ENCODE measurements around the gene C1orf53. TPM values are rescaled to one million over a fixed set of nuclear protein-coding genes. Genes with fewer than 3 reads are reported as not detected.
"Not testable (repeated sequence)": the region's sequence is repeated elsewhere in the genome, so short reads cannot be mapped to it uniquely, and the experiment has no call there.

Gene C1orf53
- total RNA-seq, 4 donors from 2014 or later = 9.9 TPM; not detected in 3

DNA sequence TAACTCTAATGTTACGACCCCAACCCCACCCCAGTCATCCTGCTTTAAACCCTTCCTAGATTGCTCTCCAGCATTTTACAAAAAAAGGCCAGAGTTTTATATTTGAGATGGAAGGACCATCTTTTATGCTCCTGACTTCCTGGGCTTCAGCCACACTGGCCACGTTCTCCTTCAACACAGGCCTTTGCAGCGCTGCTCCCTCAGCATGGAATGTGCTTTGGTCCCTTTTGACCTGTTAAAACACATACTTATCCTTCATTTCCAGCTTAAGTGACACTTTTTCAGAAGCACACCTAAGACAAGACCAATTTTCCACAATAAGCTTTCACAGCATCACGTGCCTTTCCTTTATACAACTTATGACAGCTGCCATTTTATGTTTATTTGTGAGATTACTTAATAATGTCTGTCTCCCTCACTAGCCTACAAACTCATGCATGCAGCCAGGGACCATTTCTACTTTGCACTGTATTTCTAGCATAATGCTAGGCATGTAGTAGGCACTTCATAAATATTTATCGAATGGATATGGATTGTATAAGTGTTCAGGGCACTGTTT is 49.3 kb downstream of the C1orf53 start:
- Histone ChIP-seq H3K27ac (no peak overlapping the region), H3K9me3 (no peaks in the 10 kb centered on the region), H3K4me1 (no peaks in the 10 kb centered on the region), H3K36me3 (no peaks in the 10 kb centered on the region), H3K4me3 (no peak overlapping the region), H3K27me3 (no peaks in the 10 kb centered on the region)
- TF ChIP-seq POLR2A (IDR thresholded peaks at IDR 0.05) = no peak
- TF ChIP-seq, protein P1, sequence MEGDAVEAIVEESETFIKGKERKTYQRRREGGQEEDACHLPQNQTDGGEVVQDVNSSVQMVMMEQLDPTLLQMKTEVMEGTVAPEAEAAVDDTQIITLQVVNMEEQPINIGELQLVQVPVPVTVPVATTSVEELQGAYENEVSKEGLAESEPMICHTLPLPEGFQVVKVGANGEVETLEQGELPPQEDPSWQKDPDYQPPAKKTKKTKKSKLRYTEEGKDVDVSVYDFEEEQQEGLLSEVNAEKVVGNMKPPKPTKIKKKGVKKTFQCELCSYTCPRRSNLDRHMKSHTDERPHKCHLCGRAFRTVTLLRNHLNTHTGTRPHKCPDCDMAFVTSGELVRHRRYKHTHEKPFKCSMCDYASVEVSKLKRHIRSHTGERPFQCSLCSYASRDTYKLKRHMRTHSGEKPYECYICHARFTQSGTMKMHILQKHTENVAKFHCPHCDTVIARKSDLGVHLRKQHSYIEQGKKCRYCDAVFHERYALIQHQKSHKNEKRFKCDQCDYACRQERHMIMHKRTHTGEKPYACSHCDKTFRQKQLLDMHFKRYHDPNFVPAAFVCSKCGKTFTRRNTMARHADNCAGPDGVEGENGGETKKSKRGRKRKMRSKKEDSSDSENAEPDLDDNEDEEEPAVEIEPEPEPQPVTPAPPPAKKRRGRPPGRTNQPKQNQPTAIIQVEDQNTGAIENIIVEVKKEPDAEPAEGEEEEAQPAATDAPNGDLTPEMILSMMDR (IDR thresholded peaks at IDR 0.05) = no peak
- no peak for DNase-seq

DNA sequence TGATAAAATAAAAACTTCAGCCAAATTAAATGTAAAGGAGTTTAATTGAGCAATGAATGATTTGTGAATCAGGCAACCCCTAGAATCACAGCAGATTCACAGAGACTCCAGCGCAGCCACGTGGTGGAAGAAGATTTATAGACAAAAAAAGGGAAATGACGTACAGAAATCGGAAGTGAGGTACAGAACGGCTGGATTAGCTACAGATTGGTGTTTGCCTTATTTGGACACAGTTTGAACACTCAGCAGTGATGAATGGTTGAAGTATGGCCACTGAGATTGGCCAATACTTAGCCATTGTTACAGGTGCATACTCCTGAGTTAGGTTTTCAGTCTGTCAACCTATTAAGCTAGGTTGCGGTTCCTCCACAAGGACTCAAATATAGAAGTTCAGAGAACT is 51.0 kb downstream of the C1orf53 start:
- not testable (repeated sequence) for H3K36me3 ChIP-seq, H3K27ac ChIP-seq, H3K27me3 ChIP-seq, H3K4me1 ChIP-seq, H3K4me3 ChIP-seq, DNase-seq, H3K9me3 ChIP-seq

DNA sequence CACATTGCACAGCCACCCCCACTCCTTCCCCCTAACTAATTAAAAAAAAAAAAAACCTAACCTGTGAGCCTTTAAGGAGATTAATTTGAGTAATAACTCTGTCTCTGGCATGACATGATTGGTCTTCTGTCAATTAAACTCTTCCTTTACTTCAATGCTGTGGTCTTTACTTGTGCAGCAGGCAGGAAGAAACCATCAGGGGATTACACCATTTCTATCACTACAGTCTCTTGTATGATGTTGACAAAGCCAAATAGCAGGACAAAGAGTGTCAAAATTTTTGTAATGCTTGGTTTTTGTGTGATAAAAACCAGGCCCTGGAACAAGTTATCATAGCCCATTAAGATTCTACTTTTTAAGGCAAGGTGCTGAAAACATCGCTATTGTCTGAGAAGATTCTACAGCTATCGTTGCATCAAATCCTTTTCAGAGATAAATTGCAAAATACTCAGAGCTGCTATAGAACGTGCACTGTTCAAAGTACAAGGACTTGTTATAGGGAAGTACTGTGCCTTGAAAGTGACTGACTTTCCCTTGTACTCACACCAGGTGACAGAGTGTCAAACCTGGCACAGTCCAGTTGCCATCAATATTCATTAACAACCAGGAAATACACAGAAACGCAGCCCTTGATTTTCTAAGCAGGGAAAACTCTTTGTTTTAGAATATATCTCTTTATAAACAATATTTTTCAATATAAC is 52.4 kb downstream of the C1orf53 start:
- Histone ChIP-seq H3K27ac (no peak overlapping the region), H3K36me3 (no peaks in the 10 kb centered on the region), H3K27me3 (no peaks in the 10 kb centered on the region), H3K4me1 (no peaks in the 10 kb centered on the region), H3K9me3 (no peaks in the 10 kb centered on the region), H3K4me3 (no peak overlapping the region)
- no peak for TF ChIP-seq POLR2A (IDR thresholded peaks at IDR 0.05)
- TF ChIP-seq, protein P1 (IDR thresholded peaks at IDR 0.05) = peak in 1 of 6 experiments; percentile 5
- peak in 1 of 3 donors; percentile 49 for DNase-seq

DNA sequence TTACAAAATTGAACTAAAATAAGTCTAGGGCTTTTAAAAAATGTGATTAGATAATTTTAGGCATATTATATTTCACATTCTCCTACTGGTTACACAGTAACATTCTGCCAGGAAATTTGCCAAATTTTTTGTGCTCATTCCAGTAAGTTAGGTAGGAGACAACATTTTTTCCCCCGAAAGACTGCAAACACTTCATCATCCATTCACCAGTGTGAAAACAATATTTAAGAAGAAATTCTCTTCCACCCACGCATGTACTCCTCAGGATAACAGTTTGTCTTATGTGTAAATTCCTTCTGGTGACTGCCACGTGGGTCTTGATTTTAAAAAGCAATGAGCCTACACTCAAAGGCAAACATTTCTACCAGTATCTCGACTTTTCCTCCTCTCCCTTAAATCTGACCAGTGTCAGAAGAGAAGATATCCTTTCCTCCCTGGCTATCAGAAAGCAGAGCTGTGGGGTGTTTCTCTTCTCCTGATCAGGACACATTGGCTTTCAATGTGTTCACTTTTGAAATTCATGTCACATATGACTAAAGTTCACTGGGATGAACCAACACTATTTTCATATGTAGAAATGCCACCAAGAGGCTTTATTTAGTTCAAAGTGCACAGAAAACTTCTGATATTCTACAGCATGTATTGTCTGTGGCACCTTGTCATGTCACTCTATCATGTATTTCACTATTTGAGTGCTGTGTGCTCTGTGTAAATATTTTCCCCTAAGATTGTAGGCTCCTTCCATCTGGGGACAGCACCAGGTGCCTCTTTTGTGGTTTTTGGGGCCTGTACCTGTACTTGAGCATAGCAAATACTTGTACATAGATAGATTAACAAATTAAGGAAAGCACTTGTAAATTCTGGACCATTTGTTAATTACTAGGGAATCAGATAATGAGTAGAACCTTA is 53.3 kb downstream of the C1orf53 start:
- DNase-seq = no peak
- no peaks in the 10 kb centered on the region for H3K4me1 ChIP-seq
- no peaks in the 10 kb centered on the region for H3K36me3 ChIP-seq
- TF ChIP-seq, protein P1 (IDR thresholded peaks at IDR 0.05) = no peak
- TF ChIP-seq POLR2A (IDR thresholded peaks at IDR 0.05) = no peak
- H3K9me3 ChIP-seq = no peaks in the 10 kb centered on the region
- no peak overlapping the region for H3K27ac ChIP-seq
- no peaks in the 10 kb centered on the region for H3K27me3 ChIP-seq
- H3K4me3 ChIP-seq = no peak overlapping the region

Other genes with a start within 250 kb of the C1orf53 start
- 10 to 100 TPM; 46.2 to 84.2 (median 69.3) TPM for gene DENND1B, start 127.2 kb upstream of the C1orf53 start, total RNA-seq
- not detected for gene LHX9, start 14.7 kb downstream of the C1orf53 start, total RNA-seq